ENCODE results near the gene NR2C2AP.
"Not testable (repeated sequence)": the region's sequence is repeated elsewhere in the genome, so short reads cannot be mapped to it uniquely, and the experiment has no call there.

NR2C2AP gene

GRCh38 chr19:19203012-19203856, at the start of gene NR2C2AP:
Gene NR2C2AP (minus strand): TSS chr19:19203414. CDS start chr19:19203060, 354 bp downstream.
- DNase-seq = peak; percentile 91

- DNase-seq = no peak
These were observed 47.1 kb upstream of the NR2C2AP start for GRCh38 chr19:19250196-19250801.

- DNase-seq = no peak
These were observed 37.3 kb upstream of the NR2C2AP start for GRCh38 chr19:19240476-19240875.

GRCh38 chr19:19239675-19240074, 36.5 kb upstream of the NR2C2AP start:
- DNase-seq = no peak

GRCh38 chr19:19238126-19238894, 35.1 kb upstream of the NR2C2AP start:
- no peak for DNase-seq

- DNase-seq = no peak
These were observed 33.0 kb upstream of the NR2C2AP start for GRCh38 chr19:19236173-19236572.

- no peak for DNase-seq
These were observed 31.1 kb upstream of the NR2C2AP start for GRCh38 chr19:19234220-19234816.

GRCh38 chr19:19232261-19232721, 29.1 kb upstream of the NR2C2AP start:
- no peak for DNase-seq

GRCh38 chr19:19230999-19231398, 27.8 kb upstream of the NR2C2AP start:
- no peak for DNase-seq

- no peak for DNase-seq
These were observed 26.5 kb upstream of the NR2C2AP start for GRCh38 chr19:19229701-19230100.

- no peak for DNase-seq
These were observed 24.0 kb upstream of the NR2C2AP start for GRCh38 chr19:19227217-19227616.

GRCh38 chr19:19226663-19227062, 23.4 kb upstream of the NR2C2AP start:
- DNase-seq = no peak

GRCh38 chr19:19226204-19226603, 23.0 kb upstream of the NR2C2AP start:
- no peak for DNase-seq

GRCh38 chr19:19224852-19225494, 21.8 kb upstream of the NR2C2AP start:
- DNase-seq = peak; percentile 71

GRCh38 chr19:19224150-19224851, 21.1 kb upstream of the NR2C2AP start:
- DNase-seq = no peak

GRCh38 chr19:19223636-19224035, 20.4 kb upstream of the NR2C2AP start:
- DNase-seq = no peak

GRCh38 chr19:19223060-19223459, 19.8 kb upstream of the NR2C2AP start:
- no peak for DNase-seq

- DNase-seq = not testable (repeated sequence)
These were observed 17.8 kb upstream of the NR2C2AP start for GRCh38 chr19:19221000-19221399.

GRCh38 chr19:19218911-19219310, 15.7 kb upstream of the NR2C2AP start:
- DNase-seq = no peak

- DNase-seq = no peak
These were observed 13.9 kb upstream of the NR2C2AP start for GRCh38 chr19:19217099-19217498.

- no peak for DNase-seq
These were observed 12.6 kb upstream of the NR2C2AP start for GRCh38 chr19:19215792-19216191.

- DNase-seq = no peak
These were observed 11.7 kb upstream of the NR2C2AP start for GRCh38 chr19:19214892-19215291.

All from activated gamma-delta T cell treated with Interleukin-2 at 50 U/mL for 16 hours (primary cell).